Ureter (tissue), 1 donor: ENCODE data around the gene GDE1. TPM values are rescaled to one million over a fixed set of nuclear protein-coding genes. Genes with fewer than 3 reads are reported as not detected.
"Not testable (repeated sequence)": the region's sequence is repeated elsewhere in the genome, so short reads cannot be mapped to it uniquely, and the experiment has no call there.

ENCODE experiments used
- DNase-seq: peaks from one replicate; pipeline ENCODE4 v3.0.0-alpha.2; 2020; ENCODE audit warnings: low spot score
- total RNA-seq: library from RNA; stranded (reverse); gene quantifications from one replicate; pipeline ENCODE4 v1.2.4, GENCODE V29; 2023
- donor health status: DM: yes; HTN: yes; CAD: no.

Gene GDE1, protein sequence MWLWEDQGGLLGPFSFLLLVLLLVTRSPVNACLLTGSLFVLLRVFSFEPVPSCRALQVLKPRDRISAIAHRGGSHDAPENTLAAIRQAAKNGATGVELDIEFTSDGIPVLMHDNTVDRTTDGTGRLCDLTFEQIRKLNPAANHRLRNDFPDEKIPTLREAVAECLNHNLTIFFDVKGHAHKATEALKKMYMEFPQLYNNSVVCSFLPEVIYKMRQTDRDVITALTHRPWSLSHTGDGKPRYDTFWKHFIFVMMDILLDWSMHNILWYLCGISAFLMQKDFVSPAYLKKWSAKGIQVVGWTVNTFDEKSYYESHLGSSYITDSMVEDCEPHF
- total RNA-seq: 80.8 TPM

DNA sequence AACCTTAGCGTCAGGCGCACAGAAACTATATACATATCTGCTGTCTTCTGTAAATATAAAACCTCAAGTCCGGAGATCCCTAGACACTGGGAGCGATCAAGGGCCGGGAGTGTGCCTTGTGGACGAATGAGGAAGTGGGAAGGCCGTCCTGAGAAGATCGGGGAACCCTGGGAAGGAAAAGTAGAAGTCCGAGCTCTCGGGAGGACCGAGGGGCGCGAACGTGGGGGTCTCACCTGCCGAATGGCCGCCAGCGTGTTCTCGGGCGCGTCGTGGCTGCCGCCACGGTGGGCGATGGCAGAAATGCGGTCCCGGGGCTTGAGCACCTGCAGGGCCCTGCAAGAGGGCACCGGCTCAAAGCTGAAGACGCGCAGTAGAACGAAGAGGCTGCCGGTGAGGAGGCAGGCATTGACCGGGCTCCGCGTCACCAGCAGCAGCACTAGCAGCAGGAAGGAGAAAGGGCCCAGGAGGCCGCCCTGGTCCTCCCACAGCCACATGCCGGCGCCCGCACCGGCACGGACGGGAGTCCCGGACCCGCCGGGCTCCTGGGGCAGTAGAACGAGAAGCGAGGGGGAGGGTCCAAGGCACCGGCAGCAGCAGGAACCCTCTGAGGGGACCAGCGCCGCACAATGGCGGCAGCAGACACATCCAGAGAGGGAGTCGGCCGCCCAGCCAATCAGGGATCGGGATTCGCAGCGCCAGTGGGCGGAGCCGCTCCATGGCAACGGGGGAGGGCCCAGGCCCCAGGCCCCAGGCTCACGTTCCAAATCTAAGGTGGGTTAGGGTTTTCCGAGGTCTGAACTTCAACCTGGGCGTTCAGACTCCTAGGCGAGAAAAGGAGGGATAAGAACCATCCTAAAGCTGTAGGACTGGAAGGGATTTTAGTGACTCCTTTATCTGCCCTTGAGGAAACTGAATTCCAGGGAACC, at the start of gene GDE1:
TSS of gene GDE1 (minus strand) at position 628 of the 926 bp plus-strand sequence. CDS start at position 494, 134 bp downstream.
- peak; percentile 96 for DNase-seq

GRCh38 chr16:19567560-19567959, 45.7 kb upstream of the GDE1 start:
- DNase-seq: no peak

DNA sequence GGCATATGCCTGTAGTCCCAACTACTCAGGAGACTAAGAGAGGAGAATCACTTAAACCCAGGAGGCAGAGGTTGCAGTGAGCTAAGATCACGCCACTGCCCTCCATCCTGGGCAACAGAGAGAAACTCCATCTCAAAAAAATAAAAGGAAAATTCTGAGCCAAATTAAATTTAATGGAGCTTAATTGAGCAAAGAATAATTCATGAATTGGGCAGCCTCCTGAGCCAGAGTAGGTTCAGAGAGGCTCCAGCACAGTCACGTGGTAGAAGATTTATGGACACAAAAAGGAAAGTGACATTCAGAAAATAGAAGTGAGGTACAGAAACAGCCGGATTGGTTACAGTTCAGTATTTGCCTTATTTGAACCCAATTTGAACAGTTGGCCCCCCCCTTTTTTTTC, 44.5 kb upstream of the GDE1 start:
- DNase-seq: no peak

DNA sequence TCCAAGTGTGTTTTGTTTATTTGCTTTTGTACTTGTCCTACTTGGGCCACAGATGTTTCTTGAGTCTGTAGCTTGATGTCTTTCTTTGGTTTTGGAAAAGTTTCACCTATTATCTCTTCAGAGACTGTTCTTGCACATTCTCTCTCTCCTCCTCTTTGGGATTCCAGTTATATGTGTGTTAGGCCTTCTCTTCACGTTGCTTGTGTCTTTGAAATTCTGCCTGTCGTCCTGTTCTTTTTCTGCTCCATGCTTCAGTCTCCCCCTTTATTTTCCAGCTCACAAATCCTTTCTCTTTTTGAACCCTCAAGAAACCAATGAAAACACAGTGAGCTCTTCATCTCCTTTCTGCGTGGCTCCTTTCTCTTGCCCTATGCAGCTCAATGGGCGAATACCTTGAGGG, 41.5 kb upstream of the GDE1 start:
- DNase-seq: no peak

DNA sequence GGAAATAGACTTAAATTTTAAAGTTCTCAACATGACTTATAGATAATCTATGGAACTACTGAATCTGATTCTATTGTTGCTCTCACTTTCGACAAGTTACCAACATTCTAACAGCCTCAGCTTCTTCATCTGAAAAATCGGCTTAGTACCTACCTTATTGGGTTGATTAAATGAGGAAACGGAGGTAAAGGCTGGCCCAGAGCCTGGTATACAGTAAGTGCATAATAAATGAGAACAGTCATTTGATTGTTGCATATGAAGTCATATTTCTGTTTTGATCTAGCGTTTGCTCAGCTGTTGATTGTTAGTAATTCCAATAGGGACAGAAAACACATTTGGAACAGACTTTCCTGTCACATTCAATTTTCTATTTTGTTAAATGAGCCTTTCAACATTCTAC, 38.2 kb upstream of the GDE1 start:
- DNase-seq: no peak

DNA sequence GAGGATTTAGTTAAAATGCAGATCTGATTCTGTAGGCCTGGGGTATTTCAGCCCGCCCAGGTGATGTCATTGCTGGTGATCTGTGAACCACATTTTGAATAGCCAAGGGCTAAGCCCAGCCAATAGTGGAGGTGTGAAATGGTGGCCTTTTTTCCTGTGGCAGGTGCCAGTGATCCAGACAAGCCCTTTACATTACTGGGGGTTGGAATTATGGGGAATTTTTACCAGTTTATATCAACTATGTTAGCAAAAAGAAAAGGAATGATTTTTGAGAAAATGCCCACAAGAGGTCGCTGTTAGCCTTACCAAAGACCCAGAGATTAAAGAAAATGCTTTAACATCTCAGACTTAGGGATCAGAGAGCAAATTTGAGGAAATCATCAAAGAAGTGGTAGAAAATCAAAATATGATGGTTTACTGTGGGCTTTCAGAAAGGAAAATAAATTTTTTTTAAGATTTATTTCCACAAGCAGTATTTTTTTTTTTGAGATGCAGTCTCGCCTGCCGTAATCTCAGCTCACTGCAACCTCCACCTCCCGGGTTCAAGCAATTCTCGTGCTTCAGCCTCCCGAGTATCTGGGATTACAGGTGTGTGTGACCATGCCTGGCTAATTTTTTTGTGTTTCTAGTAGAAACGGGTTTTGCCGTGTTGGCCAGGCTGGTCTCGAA, 37.5 kb upstream of the GDE1 start:
- no peak for DNase-seq

DNA sequence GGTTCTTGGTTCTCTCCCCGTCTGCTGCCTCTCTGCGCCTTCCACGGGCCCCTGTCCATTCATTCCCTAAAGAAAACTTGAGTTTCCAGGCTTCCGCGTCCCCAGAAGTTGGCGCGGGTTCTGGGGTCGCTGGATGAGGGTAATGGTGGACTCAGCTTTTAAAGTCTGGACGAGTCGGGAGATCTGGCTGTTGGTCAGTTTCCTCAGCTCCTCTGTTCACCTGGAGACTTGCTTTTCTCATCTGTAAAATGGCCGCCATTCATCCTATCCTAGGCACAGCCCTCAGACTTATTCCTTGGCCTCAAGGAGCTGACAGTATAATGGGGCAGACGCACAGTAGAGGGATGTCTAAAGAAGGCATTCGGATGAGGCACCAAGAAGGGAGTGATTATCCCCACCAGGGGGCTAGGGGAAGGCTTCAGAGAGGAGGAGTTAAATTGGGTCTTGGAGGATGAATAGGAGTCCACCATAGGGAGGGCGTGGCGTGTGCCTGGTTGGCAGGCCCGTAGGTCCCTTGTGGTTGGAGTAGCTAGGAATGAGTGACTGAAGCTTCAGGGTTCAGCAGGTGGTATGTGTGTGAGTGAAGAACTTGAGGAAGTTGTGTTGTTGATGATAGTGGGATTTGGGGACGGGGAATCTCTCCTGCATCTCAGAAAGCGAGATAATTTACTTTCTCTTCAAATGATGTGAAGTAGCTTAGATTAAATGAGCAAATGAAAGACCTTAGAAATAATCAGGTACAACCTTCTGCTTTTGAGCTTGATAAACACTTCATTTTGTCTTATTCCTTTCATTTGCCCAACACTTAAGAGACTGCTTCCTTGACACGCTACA, 34.3 kb upstream of the GDE1 start:
- DNase-seq: no peak

DNA sequence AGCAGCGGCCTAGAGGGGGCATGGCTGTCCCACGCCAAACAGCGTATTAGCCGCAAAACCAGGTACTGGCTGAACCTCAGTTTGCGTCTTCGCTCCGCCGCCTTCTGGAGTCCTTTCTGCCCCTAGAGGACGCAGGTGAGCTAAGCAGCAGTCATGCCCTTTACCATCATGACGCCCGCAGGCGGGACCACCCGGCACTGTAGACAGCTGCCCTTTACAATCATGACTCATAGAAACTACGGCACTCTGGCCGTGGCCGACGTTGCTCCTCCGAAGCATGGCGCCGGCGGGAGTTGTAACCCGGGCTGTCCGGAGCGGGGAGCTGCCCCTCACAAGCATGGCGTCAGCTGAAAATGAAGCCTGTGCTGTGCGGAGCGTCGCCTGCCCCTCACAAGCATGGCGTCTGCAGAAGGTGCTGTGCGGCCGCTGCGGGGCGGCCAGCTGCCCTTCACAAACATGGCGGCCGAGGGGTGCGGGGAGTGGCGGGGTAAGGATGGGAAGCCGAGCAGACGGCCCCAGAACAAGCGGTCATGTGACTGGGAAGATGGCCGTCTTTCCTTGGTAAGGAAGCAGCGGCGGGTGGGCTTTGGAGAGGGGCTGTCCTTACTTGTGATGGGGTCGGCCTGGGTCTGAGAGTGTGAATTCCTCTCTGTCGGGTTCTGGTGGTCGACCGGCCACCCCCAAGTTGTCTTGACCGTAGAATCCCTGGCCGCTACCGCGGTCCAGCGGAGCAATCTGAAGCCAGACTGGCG, 33.5 kb upstream of the GDE1 start, which contains the start of gene VPS35L:
TSS of gene VPS35L (plus strand) at position 518 of the 752 bp plus-strand sequence. CDS start at position 545, 27 bp downstream.
- DNase-seq: peak; percentile 98

DNA sequence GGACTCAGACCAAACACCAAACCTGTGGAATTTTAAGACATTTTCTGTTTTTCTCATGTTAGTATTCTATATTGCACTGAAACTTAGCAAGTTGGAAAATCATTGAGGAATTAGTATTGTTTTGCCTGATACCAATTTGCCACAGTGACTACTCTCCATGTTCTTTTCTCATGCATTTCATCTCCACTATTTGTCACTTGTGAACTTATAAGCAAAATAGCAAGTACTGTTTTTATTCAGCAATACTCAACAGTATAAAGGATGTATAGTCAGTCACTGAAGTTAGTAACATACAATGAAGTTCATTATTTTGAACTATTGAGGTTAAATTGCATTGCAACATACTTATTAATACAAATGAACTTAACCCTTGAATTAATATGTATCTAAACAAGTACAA, 27.8 kb upstream of the GDE1 start:
- no peak for DNase-seq

DNA sequence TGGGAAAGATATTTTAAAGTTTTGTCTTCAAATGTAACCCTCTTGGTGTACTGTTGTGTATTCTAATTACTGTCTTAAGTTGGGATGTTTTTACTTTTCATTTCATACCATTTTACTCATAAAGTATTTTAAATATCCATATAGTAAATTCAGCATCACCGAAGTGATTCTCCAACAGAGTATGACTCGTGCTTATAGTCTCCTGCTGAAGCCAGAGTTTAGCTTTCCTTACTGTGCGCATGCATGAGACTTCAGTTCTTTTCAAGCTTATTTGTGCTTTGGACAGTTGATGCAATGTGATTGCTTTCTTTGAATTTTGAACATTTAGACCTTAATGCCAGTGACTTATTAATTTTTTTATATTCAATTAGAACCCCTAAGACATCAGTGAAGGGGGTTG, 26.2 kb upstream of the GDE1 start:
- no peak for DNase-seq

DNA sequence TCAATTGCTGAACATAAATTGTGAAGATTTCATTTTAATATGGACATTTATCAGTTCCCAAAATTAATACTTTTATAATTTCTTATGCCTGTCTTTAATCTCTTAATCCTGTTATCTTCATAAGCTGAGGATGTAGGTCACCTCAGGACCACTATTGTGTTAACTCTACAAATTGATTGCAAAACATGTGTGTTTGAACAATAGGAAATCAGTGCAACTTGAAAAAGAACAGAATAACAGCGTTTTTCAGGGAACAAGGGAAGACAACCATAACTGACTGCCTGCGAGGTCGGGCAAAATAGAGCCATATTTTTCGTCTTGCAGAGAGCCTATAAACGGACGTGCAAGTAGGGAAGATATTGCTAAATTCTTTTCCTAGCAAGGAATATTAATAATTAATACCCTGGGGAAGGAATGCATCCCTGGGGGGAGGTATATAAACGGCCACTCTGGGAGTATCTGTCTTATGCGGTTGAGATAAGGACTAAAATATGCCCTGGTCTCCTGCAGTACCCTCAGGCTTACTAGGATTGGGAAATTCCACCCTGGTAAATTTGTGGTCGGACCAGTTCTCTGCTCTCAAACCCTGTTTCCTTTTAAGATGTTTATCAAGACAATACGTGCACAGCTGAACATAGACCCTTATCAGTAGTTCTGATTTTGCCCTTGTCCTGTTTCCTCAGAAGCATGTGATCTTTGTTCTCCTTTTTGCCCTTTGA, 21.5 kb upstream of the GDE1 start:
- not testable (repeated sequence) for DNase-seq

GRCh38 chr16:19542138-19542821, 20.4 kb upstream of the GDE1 start:
- no peak for DNase-seq

- no peak for DNase-seq
Observed at GRCh38 chr16:19540241-19540970, 18.5 kb upstream of the GDE1 start.

DNA sequence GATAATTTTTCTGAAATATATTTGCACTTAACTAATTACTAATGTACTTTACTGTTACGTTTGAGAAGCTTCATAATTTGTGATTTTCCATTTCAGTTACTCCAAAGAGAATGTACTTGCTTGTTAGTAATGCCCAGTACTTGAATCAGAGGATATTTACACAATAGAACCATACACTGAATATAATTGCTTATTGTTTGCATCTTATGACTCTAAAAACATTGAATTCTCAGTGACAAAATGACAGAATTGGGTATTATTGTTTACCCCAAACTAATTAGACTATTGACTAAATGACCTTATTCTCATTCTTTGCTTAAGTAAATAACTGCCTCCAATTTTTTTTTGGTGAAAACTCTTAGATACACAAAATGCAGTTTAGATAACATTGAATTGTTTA, 10.7 kb upstream of the GDE1 start:
- DNase-seq: no peak

- DNase-seq: no peak
Observed at GRCh38 chr16:19528666-19529065, 6.8 kb upstream of the GDE1 start.

DNA sequence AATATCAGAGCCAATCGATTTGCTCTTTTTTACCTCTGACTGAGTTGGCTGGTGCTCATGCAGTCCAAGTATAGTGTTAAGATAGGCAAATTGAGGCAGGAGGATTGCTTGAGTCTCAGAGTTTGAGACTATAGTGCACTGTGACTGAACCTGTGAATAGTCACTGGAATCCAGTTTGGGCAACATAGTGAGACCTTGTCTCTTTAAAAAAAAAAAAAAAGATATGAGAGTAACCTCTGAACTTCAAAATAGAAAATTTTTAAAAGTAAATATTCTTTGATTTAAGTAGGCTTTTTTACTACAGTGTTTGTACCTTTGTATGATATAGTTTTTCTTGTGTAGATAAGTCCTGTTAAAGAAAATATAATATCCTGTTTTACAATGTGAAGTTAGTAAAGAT, 5.3 kb upstream of the GDE1 start:
- no peak for DNase-seq

GRCh38 chr16:19525385-19525723, 3.5 kb upstream of the GDE1 start:
- no peak for DNase-seq

GRCh38 chr16:19524616-19525384, 2.9 kb upstream of the GDE1 start:
- DNase-seq: no peak
